ENCODE measurements around the gene GPR141. TPM values are rescaled to one million over a fixed set of nuclear protein-coding genes. Genes with fewer than 3 reads are reported as not detected.

The GPR141 gene
- total and polyA plus RNA-seq, 2 of the 13 experiments (the other 11 are each of a cell fraction or from before 2014, with no cell fraction given), result not detected

- no peak overlapping the region for H2AFZ ChIP-seq (ENCODE audit: low read length)
- ATAC-seq, result no peak
- in situ Hi-C loops (cut with HindIII; ENCODE audit: extremely low pct_ligation_motif_present, low pct_unique_long_range_greater_than_20kb) (no loop called here), intact Hi-C loops (cut with micrococcal nuclease; ENCODE audit: unreplicated experiment) (no loop called here)
- H3K9ac ChIP-seq (ENCODE audit: insufficient read depth, low read depth, low read length), result no peak overlapping the region
- POLR2A ChIA-PET, result no interaction called here
- no peaks in the 10 kb centered on the region for H4K20me1 ChIP-seq (ENCODE audit: insufficient read depth, low read length)
- H3K27ac ChIP-seq (ENCODE audit: extremely low read length, insufficient read depth, low read length), result no peak overlapping the region
- no peak overlapping the region for H3K4me2 ChIP-seq (ENCODE audit: low read depth, low read length)
- no peaks in the 10 kb centered on the region for H3K4me1 ChIP-seq (ENCODE audit: insufficient read depth, low read length)
- no peaks in the 10 kb centered on the region for H3K27me3 ChIP-seq (ENCODE audit: control insufficient read depth in 1 of 2, insufficient read depth in 2 of 2, low read length in 2 of 2)
- H3K79me2 ChIP-seq (ENCODE audit: insufficient read depth, low read length), result no peaks in the 10 kb centered on the region
- BruUV-seq (replicated peaks), result no TSS peak
- FAIRE-seq, result no peak
- CTCF ChIA-PET (ENCODE audit: low intra/inter-chr PET ratio, low total read pairs), result no interaction called here
- 44% methylated on average over 1 of the region's 1 CpG for WGBS (ENCODE audit: low lambda C conversion rate)
- no peak for TF ChIP-seq ZBTB42 (CRISPR knock-in tag; IDR thresholded peaks at IDR 0.05)
- no peak for TF ChIP-seq HOXA5 (CRISPR knock-in tag; IDR thresholded peaks at IDR 0.05)
- TF ChIP-seq STAG1 (CRISPR knock-in tag; IDR thresholded peaks at IDR 0.05), result peak; percentile 3; the same call in 1 of the 2 replicates
- no peaks in the 10 kb centered on the region for H3K36me3 ChIP-seq (replicated peaks in 1 of 2; ENCODE audit: control insufficient read depth in 1 of 2, insufficient read depth in 2 of 2, low read length in 2 of 2)
- no peak overlapping the region for H3K4me3 ChIP-seq (replicated peaks in 1 of 3; ENCODE audit: insufficient read depth in 1 of 3, low read depth in 2 of 3, low read length in 3 of 3)
- no peaks in the 10 kb centered on the region for H3K9me3 ChIP-seq (ENCODE audit: low read length)
- no peak for DNase-seq (ENCODE audit: low spot score)
These were observed 39.7 kb upstream of the GPR141 start for GRCh38 chr7:37643876-37644275.

GRCh38 chr7:37645282-37646050 lies 38.1 kb upstream of the GPR141 start:
- Histone ChIP-seq H3K9me3 (ENCODE audit: low read length) (no peaks in the 10 kb centered on the region), H3K79me2 (ENCODE audit: insufficient read depth, low read length) (no peaks in the 10 kb centered on the region), H3K9ac (ENCODE audit: insufficient read depth, low read depth, low read length) (no peak overlapping the region), H3K4me2 (ENCODE audit: low read depth, low read length) (no peak overlapping the region), H3K27ac (ENCODE audit: extremely low read length, insufficient read depth, low read length) (no peak overlapping the region), H3K36me3 (replicated peaks in 1 of 2; ENCODE audit: control insufficient read depth in 1 of 2, insufficient read depth in 2 of 2, low read length in 2 of 2) (no peaks in the 10 kb centered on the region), H3K4me1 (ENCODE audit: insufficient read depth, low read length) (no peaks in the 10 kb centered on the region), H3K4me3 (replicated peaks in 1 of 3; ENCODE audit: insufficient read depth in 1 of 3, low read depth in 2 of 3, low read length in 3 of 3) (no peak overlapping the region), H3K27me3 (ENCODE audit: control insufficient read depth in 1 of 2, insufficient read depth in 2 of 2, low read length in 2 of 2) (no peaks in the 10 kb centered on the region), H2AFZ (ENCODE audit: low read length) (no peak overlapping the region), H4K20me1 (ENCODE audit: insufficient read depth, low read length) (no peaks in the 10 kb centered on the region)
- DNase-seq (ENCODE audit: low spot score) (no peak), FAIRE-seq (no peak), ATAC-seq (no peak)
- 45% methylated on average over 7 of the region's 7 CpGs for WGBS (ENCODE audit: low lambda C conversion rate)
- in situ Hi-C loops (cut with HindIII; ENCODE audit: extremely low pct_ligation_motif_present, low pct_unique_long_range_greater_than_20kb) (no loop called here), intact Hi-C loops (cut with micrococcal nuclease; ENCODE audit: unreplicated experiment) (no loop called here)
- ChIA-PET CTCF (ENCODE audit: low intra/inter-chr PET ratio, low total read pairs) (no interaction called here), POLR2A (no interaction called here)
- no TSS peak for BruUV-seq (replicated peaks)
- no peak for TF ChIP-seq GZF1 (CRISPR knock-in tag; IDR thresholded peaks at IDR 0.05)
- TF ChIP-seq ZHX1 (CRISPR knock-in tag; IDR thresholded peaks at IDR 0.05; ENCODE audit: low read depth), result no peak
- TF ChIP-seq KDM3A (CRISPR knock-in tag; IDR thresholded peaks at IDR 0.05; ENCODE audit: low read depth), result no peak
- no peak for TF ChIP-seq XBP1 (CRISPR knock-in tag; IDR thresholded peaks at IDR 0.05)
- no peak for TF ChIP-seq ZNF430 (CRISPR knock-in tag; IDR thresholded peaks at IDR 0.05)
- TF ChIP-seq PAWR (CRISPR knock-in tag; IDR thresholded peaks at IDR 0.05; ENCODE audit: borderline replicate concordance), result no peak
